A549 (cell line): ENCODE data around the gene PRMT7. TPM values are rescaled to one million over a fixed set of nuclear protein-coding genes. Genes with fewer than 3 reads are reported as not detected.

ENCODE experiments used
- ATAC-seq, 2 experiments: fragments of 200-7000 bp in 1 of 2; fragments of >200 bp in 1 of 2; cut with Nextera tagmentation in 1 of 2; cut with Tn5 transposase in 1 of 2; 3 replicates each; pipeline versions ENCODE4 v1.8.0 to v1.9.1; 2018 to 2020; ENCODE audit warnings: mild to moderate bottlenecking in 1 of 2, moderate library complexity in 1 of 2
- CTCF ChIA-PET: fragments of 300-600 bp; sonication (Branson Sonifier 250); formaldehyde crosslinking; extraction: SDS; loops from one replicate; lab custom pipeline; 2021; ENCODE audit warnings: antibody characterized with exemption, inconsistent platforms; lab: Yijun Ruan, JAX
- POLR2A ChIA-PET: fragments of 350-600 bp; formaldehyde crosslinking; extraction: SDS; loops from one replicate; lab custom pipeline; 2021; ENCODE audit warnings: antibody characterized with exemption, inconsistent platforms; lab: Yijun Ruan, JAX
- DNase-seq, 2 experiments: peaks; one replicate each; pipeline versions ENCODE4 v3.0.0 to v3.0.0-alpha.2; 2011 to 2016; ENCODE audit warnings: low read depth in 1 of 2, low spot score in 1 of 2
- FAIRE-seq: peaks from 2 replicates; lab custom pipeline; 2011; peaks lifted over from hg19 to GRCh38; lab: Jason Lieb, UNC
- H3K27ac ChIP-seq, 2 experiments: fragments of >200 bp; sonication (Bioruptor Twin); formaldehyde crosslinking; 3 replicates each; pipeline ENCODE4 v1.5.1; 2016 to 2017
- H3K4me1 ChIP-seq: fragments of >200 bp; sonication (Bioruptor Twin); formaldehyde crosslinking; 3 replicates; pipeline ENCODE4 v1.6.1; 2016
- H3K4me2 ChIP-seq: fragments of >200 bp; sonication (Bioruptor Twin); formaldehyde crosslinking; 3 replicates; pipeline ENCODE4 v1.6.1; 2016
- H3K4me3 ChIP-seq: fragments of >200 bp; sonication (Bioruptor Twin); formaldehyde crosslinking; 3 replicates; pipeline ENCODE4 v1.5.1; 2016
- H3K9me3 ChIP-seq: fragments of >200 bp; sonication (Bioruptor Twin); formaldehyde crosslinking; 3 replicates; pipeline ENCODE4 v1.6.1; 2016
- BHLHE40 ChIP-seq: IDR thresholded peaks from 2 replicates; pipeline ENCODE4 v1.6.1; 2012; ENCODE audit warnings: low read depth, low read length, inconsistent platforms
- CTCF ChIP-seq: fragments of >200 bp; sonication (Bioruptor Twin); formaldehyde crosslinking; IDR thresholded peaks from 3 replicates; pipeline ENCODE4 v1.5.1; 2016
- EP300 ChIP-seq, 2 experiments: fragments of >200 bp; sonication (Bioruptor Twin); formaldehyde crosslinking; IDR thresholded peaks; 2 replicates in 1 of 2; 3 replicates in 1 of 2; pipeline ENCODE4 v1.6.1; 2016 to 2017
- HOXB5 ChIP-seq: fragments of 250-450 bp; sonication (Bioruptor Pico); IDR thresholded peaks from 2 replicates; pipeline ENCODE4 v1.5.0; 2020; ENCODE audit warnings: mild to moderate bottlenecking, moderate library complexity
- JUN ChIP-seq, 2 experiments: fragments of >200 bp; sonication (Bioruptor Twin); formaldehyde crosslinking; IDR thresholded peaks; 2 replicates in 1 of 2; 3 replicates in 1 of 2; pipeline ENCODE4 v1.6.1; 2016 to 2017
- MAFK ChIP-seq: fragments of 450-650 bp; IDR thresholded peaks from 2 replicates; pipeline ENCODE4 v1.6.1; 2014; ENCODE audit not compliant: partially characterized antibody
- MAX ChIP-seq: IDR thresholded peaks from 2 replicates; pipeline ENCODE4 v1.6.1; 2012
- NFE2L2 ChIP-seq: fragments of 150-350 bp; conservative IDR thresholded peaks from 2 replicates; pipeline ENCODE4 v1.6.1; 2014; ENCODE audit warnings: low read length
- PBX3 ChIP-seq: IDR thresholded peaks from 2 replicates; pipeline ENCODE4 v1.6.1; 2012
- RARB ChIP-seq: fragments of 250-450 bp; sonication (Bioruptor Pico); IDR thresholded peaks from 2 replicates; pipeline ENCODE4 v1.8.0; 2021; ENCODE audit warnings: mild to moderate bottlenecking, moderate library complexity
- RCOR1 ChIP-seq: fragments of 150-350 bp; IDR thresholded peaks from 2 replicates; pipeline ENCODE4 v1.6.1; 2014; ENCODE audit warnings: antibody characterized with exemption, low read length, low read depth
- REST ChIP-seq: fragments of 200-600 bp; sonication (generic); IDR thresholded peaks from 2 replicates; pipeline ENCODE4 v1.6.1; 2016; ENCODE audit warnings: antibody characterized with exemption, mild to moderate bottlenecking, moderate library complexity
- TP53 ChIP-seq: fragments of 250-450 bp; sonication (Bioruptor Pico); IDR thresholded peaks from 2 replicates; pipeline ENCODE4 v1.5.0; 2021; ENCODE audit warnings: mild to moderate bottlenecking, moderate library complexity
- ZFP36 ChIP-seq: fragments of 450-650 bp; IDR thresholded peaks from 2 replicates; pipeline ENCODE4 v1.6.1; 2014; ENCODE audit warnings: borderline replicate concordance; ENCODE audit not compliant: partially characterized antibody
- ZNF302 ChIP-seq: fragments of 250-450 bp; sonication (Bioruptor Pico); IDR thresholded peaks from 2 replicates; pipeline ENCODE4 v1.9.0; 2021; ENCODE audit warnings: inconsistent platforms, mild to moderate bottlenecking, moderate library complexity
- WGBS: methylation state at CpG from one replicate; pipeline ENCODE4 v1.1.6; 2017; ENCODE audit errors: missing lambda C conversion rate; 5-methylcytosine and 5-hydroxymethylcytosine counted together
- polyA plus RNA-seq, 4 experiments: library from polyadenylated mRNA; depleted of rRNA in 3 of 4; stranded (reverse); fragments of >200 nt; fragmentation: RNase III in 1 of 4; extraction: RNeasy Plus Mini Kit Qiagen cat#74134 plus additional on column Dnase treatment in 1 of 4; gene quantifications; 2 replicates in 3 of 4; 3 replicates in 1 of 4; pipeline ENCODE4 v1.2.3, GENCODE V29; 2011 to 2017

Gene PRMT7
- polyA plus RNA-seq, 2 of the 4 experiments (the other 2 are of a cell fraction) = 37.1 to 44.7 TPM

GRCh38 chr16:68399456-68399855 is 88.6 kb downstream of the PRMT7 start:
- TF ChIP-seq BHLHE40 (no peak), ZNF302 (CRISPR knock-in tag) (no peak), JUN (IDR thresholded peaks at IDR 0.05) (no peak), REST (no peak), EP300 (IDR thresholded peaks at IDR 0.05) (no peak), MAX (no peak), RARB (CRISPR knock-in tag) (no peak), TP53 (no peak), HOXB5 (no peak), ZFP36 (no peak), PBX3 (no peak)
- FAIRE-seq = no peak
- WGBS = 36% methylated on average over 3 of the region's 3 CpGs
- no peak overlapping the region for H3K27ac ChIP-seq
- no peak for ATAC-seq
- no peak for DNase-seq
- no peak overlapping the region for H3K4me2 ChIP-seq
- no peaks in the 10 kb centered on the region for H3K9me3 ChIP-seq
- no peak overlapping the region for H3K4me3 ChIP-seq
- no peaks in the 10 kb centered on the region for H3K4me1 ChIP-seq
- POLR2A ChIA-PET = no interaction called here
- CTCF ChIA-PET = interaction anchor here (0.8 to 2.0 kb wide), 4 partner anchors 11 to 111 kb away, joined by 3 to 9 read pairs (median 7); no protein-coding TSS in a partner anchor

- WGBS = 65% methylated on average over 5 of the region's 5 CpGs
- POLR2A ChIA-PET = no interaction called here
- ATAC-seq = no peak
- TF ChIP-seq NFE2L2 (no peak), CTCF (no peak), RCOR1 (no peak), MAFK (no peak), MAX (no peak)
- CTCF ChIA-PET = interaction anchor here (0.8 to 2.0 kb wide), 4 partner anchors 11 to 110 kb away, joined by 3 to 9 read pairs (median 7); no protein-coding TSS in a partner anchor
- H3K27ac ChIP-seq = no peak overlapping the region
- no peaks in the 10 kb centered on the region for H3K9me3 ChIP-seq
- no peak for DNase-seq
- H3K4me1 ChIP-seq = no peaks in the 10 kb centered on the region
- no peak overlapping the region for H3K4me2 ChIP-seq
- no peak overlapping the region for H3K4me3 ChIP-seq
- FAIRE-seq = no peak
Measured at GRCh38 chr16:68400083-68400923, 89.5 kb downstream of the PRMT7 start.
